Activated CD4-positive, alpha-beta T cell treated with anti-CD3 and anti-CD28 coated beads for 4 hours (primary cell): Measurements from ENCODE around the gene MLX.
A peak's percentile ranks its signal among the peaks of the same experiment; 100 is the strongest.

ENCODE experiments used
- DNase-seq, 2 donors: peaks; one replicate each; pipeline ENCODE4 v3.0.0-alpha.2; 2020

Gene MLX, protein sequence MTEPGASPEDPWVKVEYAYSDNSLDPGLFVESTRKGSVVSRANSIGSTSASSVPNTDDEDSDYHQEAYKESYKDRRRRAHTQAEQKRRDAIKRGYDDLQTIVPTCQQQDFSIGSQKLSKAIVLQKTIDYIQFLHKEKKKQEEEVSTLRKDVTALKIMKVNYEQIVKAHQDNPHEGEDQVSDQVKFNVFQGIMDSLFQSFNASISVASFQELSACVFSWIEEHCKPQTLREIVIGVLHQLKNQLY

DNA sequence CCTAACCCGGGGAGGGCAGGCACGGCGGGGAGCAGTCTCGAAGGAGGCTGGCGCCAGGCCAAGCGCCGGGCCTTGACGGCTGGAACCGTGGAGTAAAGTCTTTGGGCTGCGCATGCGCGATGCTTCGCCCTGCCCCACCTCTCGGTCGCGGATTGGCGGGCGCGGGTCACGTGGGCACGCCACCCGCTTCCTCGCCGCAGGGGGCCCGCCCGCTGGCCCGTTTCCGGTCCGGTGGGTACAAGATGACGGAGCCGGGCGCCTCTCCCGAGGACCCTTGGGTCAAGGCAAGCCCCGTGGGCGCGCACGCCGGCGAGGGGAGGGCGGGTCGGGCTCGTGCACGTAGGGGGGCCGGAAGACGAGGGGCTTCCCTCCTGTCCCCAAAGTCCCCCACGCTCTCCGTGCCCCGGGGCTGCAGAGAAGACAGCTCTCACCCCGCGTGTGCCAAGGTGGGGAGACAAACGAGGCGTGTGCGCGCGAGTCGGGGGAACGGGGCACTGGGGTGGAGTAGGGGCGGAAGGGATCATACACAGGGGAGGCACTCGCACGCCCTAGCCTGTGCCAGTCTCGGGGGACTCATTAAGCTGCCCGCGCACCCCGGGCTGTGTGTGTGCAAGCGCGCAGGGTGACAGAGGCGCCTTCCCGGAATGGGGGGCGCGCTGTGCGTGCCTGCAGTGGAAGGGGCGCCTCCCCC is at the start of gene MLX:
Gene MLX, plus strand, starts transcription at position 218 of the 691 bp plus-strand sequence. Its CDS starts 25 bp downstream, at position 243.
- DNase-seq, result peak; percentile 85 to 93

DNA sequence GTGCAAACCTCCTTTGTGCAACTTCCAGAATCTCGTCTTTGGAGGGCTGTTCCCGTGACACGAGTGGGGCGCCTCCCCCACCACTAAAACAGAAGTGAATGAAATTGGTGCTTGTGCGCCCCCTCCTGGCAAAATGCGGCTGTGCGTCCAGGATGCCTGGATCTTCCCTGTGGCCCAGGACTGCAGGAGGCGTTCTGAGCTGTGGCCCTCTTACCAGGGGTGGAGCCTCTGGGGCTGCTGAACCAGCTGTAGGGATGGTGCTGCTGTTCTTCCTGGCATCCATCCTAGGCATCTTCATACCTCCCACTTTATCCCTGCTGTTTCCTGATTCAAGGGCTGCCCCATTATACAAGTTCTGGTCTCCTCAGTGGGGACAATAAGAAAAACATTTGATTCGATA is 49.4 kb upstream of the MLX start:
- DNase-seq, result peak; percentile 69 to 85

DNA sequence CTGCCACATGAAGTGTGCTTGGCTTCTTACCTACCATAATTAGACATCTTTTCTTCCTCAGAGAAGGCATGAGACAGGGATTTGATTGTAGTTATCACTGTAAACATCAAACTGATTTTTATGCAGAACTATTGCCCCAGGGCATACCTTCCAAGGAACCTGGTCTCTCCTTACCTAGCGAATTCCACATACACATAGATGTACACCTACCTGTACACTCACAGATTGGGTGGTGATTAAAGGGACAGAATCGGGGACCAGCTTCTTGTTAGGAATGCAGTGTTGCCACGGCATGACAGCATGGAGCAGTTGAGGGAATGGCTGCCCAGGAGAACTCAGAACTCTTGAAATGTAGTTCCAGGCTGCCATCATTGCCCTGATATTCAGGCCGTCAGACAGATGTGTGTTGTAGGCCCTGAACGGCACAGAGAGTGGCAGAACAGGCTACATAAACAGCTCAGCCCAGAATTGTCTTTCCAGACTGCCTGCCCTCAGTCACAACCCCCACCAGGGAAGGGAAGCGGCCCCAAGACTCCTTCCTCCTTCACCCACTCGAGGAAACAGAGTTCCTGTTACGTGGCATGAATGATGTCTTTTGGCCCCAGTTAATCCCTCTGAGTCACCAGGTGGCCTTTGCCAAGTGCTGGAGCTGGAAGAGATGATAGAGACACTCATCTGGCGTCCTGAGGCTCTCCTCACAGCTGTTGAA is 48.7 kb upstream of the MLX start:
- DNase-seq, result no peak

DNA sequence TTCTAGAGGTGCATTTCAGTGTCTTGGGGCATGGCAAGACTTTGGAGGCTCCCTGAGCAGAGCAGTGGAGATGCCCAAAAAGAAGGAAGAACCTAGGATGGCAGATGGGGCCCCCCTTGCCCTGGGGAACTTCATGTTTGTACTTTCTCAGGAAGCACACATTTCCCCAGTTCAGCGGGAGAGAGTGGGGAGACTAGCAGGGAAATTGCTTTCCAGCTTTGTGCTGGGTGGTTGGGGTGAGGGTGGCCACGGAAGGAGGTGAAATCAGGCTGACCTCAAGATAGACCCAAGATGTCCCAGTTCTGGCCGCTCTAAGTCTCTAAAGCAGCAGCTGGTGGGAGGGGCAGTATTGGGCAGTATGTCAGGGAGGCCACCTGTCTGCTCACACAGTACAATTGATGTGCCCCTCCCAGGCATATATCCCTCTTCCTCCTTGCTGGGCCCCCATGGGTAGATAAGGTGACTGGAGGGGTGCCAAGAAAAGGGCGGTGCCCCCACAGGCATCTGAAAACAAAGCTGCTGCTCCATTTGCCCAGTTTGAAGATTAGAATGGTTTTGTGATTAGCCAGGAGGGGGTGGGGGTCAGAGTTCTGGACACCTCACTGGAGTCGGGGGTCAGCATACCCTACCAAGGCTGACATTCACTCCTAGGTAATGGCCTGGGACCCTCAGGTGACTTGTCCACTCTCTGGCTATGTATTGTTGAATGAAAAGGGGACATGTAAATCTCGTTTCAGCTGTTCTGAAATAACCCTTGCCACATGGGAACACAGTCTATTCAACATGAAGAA is 48.0 kb upstream of the MLX start:
- DNase-seq, result no peak

DNA sequence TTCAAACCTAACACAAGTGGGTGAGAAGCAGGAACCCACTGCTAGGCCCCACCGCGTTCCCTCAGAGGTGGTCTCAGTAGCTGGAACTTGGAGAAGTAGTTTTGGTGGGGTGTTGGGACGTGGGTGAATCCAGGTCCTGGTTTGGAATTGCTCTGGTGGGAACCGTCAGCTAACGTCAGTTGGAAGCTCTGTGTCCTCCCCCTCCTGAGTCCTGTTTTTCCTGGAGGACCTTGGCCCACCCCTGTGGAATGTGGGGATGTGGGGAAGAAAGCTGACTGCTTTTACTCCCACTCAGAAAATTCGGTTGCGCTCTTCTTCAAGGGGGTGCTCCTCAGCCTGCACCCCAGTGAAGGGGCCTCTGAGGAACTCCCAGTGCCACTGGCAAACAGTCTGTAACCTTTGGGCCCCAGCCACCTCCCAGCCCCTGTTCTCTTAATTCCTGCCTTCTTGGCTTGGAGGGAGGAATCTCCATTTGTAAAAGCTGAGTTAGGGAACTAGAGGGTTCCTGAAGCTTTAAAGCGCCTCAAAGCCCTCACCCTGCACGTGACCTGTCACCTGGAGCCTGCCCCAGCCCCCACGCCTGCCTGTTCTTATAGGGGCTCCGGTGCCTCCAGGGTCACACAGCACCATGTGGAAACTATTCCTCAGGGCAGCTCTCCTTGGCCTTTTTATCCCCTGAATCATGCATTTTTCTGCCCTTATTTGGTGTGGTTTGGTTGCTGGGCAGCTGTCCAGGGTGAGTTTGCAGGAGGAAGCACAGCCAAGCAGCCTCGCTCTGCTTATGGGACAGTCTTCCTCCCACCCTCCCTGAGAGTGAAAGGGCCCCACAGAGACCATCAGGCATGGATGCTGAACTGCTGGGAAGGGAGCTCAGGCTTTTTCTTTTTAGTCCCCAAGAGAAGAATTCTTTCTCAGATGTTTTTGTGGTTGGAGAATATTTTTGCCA is 47.1 kb upstream of the MLX start:
- no peak for DNase-seq

DNA sequence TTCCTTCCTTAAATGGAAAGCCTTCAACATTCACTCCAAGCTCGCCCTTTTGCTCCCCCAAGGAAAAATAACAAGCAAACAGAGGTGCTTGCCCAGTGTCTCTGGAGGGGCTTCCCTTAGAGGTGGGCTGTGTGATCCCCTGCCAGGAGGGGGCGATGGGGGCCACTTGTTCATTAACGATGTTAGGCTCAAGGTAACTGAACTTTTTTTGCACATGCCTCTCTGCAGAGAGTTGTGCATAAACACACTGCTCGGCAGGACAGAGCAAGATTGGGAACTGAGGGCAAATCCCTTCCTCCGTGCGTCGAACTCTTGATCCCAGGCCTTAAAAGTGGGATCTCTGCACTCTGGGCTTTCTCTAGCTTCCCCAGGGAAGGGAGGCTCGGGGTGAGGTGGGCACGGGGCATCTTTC is 46.4 kb upstream of the MLX start:
- DNase-seq, result no peak

DNA sequence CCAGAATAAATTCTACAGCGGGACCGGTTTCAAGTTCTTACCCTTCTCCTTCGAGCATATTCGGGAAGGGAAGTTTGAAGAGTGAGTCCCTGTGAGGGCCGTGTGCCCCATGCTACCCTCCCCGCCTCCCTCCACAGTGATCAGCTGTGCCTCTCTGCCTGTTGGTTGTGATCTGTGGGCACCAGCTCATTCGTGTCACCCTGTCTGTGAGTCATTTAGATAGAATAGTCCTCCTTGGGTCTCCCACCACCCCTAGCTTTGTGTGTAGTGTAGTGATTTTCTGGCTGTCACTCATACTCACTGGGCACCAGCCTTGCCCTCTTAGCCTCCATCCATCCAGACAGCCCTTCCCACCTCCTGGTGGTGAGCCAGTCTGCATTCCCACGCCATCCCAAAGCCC is 45.9 kb upstream of the MLX start:
- DNase-seq, result no peak

DNA sequence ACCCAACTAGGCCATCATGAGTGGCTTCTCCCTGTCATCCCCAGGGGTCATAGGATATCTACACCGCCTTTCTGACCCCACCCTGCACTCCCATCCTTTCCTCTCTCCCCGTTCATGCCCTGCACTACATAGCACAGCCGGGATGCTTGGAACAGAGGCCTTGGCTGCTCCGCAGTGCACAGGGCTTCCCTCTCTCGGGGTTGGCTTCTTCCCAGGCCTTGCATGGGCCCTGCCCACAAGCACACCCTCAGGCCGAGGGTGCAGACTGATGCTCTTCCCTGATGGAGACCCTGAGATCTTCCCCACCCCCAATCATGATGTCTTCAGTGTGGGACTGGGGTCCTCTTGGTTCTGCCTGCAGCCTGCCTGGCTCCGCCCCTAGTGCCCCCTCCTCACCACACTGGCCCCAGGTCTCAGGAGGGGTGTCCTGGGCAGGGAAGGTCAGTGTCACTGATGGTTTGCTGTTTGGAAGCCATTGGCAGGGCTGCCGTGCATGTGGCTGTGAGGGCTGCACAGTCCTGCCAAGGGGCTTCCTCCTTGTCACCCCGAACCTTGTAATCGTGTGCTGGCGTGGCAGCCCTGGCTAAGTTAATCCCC is 45.1 kb upstream of the MLX start:
- DNase-seq, result no peak

DNA sequence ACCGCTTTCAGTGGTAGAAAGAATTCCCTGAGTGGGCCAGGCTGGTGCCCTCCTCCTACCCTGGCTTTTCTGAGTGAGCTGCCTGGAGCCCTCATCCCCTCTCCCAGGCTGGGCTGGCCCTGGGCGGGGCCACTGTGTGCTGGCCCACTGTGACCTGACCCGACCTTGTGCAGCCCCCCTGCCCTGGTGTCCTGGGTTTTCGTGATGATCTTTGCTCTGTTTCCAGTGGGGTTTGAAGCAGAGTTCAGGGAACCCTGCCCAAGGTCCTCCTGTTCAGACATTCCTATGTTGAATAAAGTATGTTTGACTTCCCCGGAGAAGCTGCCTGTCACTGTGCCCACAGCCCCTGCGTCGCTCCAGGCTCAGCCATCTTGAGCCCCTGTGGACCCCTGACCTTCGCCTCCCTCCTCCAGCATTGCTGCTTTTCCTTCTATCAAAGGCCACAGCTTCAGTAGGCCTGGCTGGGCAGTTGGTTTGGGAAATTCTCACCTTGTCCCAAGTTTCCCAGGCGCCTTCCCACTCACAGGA is 44.6 kb upstream of the MLX start:
- no peak for DNase-seq

DNA sequence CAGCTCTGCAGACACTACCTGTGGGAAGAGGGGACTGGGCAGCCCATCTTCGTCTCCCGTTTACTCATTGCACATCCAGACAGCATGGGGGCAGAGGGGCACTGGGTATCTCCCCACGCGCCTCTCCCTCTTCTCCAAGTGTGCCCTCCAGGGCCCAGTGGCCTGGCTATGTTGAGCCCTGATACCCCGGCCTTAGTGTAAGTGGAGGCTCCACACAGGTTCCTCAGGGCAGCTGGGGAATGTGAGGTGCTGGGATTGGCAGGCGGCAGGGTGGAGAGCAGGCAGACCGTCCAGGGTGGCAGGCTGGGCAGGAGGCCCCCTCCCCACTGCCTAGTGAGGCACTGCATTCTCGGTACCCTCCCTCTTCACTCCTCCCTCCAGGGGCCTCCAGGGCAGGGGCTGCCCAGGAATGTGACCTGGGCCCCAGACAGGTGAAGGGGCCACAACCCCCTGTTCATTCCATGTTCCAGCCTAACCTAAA is 44.1 kb upstream of the MLX start:
- no peak for DNase-seq

DNA sequence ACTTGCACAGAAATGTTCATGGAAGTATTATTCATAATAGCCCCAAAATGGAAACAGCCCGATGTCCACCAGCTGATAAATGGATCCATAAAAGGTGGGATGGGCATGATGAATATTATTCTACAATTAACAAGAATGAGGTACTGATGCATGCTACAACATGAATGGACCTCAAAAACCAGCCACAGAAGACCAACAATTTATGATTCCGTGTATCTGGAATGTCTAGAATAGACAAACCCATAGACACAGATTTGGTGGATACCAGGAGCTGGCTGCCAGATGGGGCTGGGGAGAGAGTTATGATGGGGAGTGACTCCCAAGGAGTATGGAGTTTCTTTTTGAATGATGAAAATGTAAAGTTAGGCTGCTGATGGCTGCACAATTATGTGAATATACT is 41.7 kb upstream of the MLX start:
- DNase-seq, result no peak

DNA sequence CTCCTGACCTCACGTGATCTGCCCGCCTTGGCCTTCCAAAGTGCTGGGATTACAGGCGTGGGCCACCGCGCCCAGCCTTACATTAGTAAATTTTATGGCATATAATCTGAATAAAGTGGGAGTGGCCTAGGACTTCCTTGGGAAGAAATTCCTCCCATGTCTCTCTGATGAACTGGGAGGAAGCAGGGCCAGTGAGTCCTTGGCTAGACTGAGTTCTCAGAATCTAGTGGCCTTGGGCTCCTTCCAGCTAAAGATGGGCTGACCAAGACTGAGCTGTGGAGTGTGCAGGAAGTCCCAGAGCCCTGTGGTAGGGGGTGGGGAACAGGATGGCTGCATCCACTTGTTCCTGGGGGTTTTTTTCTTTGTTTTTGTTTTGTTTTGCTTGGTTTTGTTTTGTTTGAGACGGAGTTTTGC is 40.9 kb upstream of the MLX start:
- DNase-seq, result no peak

DNA sequence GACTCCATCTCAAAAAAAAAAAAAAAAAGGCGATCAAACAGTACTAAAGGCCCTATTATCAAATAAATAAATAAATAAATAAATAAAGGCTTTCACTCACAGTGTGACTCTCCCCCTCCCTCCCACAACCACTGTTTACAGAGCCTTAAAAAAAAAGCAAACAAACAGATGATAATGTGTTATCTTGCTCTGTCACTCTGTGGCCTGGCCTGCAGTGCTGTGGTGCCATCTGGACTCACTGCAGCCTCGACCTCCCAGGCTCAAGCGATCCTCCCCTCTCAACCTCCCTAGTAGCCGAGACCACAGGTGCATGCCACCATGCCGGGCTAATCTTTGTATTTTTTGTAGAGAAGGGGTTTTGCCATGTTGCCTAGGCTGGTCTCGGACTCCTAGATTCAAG is 39.0 kb upstream of the MLX start:
- DNase-seq, result no peak

DNA sequence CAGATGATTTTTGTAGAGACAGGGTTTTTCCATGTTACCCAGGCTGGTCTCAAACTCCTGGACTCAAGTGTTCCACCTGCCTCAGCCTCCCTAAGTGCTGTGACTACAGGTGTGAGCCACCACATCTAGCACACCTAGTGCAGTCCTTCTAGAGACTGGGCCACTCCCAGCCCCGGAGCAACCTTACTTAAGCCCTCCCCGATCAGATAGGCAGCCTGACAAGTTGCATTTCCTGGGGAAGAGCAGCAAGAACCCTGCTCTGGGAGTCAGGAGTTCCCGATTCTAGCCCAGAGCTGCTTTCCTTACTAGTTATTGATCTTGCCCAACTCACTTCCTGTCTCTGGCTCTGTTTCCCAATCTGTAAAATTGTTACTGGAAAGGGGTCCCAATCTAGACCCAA is 37.8 kb upstream of the MLX start:
- DNase-seq, result no peak

DNA sequence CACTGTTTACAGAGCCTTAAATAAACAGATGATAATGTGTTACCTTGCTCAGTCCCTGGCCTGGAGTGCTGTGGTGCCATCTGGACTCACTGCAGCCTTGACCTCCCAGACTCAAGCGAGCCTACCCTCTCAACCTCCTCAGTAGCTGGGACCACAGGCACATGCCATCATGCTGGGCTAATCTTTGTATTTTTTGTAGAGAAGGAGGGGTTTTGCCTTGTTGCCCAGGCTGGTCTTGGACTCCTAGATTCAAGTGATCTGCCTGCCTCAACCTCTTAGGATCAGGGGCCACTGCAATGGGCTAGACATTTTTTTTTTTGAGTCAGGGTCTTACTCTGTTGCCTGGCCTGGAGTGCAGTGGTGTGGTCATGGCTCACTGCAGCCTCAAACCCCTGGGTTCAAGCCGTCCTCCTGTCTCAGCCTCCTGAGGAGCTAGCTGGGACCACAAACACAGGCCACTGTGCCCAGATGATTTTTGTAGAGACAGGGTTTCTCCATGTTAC is 35.9 kb upstream of the MLX start:
- DNase-seq, result no peak

DNA sequence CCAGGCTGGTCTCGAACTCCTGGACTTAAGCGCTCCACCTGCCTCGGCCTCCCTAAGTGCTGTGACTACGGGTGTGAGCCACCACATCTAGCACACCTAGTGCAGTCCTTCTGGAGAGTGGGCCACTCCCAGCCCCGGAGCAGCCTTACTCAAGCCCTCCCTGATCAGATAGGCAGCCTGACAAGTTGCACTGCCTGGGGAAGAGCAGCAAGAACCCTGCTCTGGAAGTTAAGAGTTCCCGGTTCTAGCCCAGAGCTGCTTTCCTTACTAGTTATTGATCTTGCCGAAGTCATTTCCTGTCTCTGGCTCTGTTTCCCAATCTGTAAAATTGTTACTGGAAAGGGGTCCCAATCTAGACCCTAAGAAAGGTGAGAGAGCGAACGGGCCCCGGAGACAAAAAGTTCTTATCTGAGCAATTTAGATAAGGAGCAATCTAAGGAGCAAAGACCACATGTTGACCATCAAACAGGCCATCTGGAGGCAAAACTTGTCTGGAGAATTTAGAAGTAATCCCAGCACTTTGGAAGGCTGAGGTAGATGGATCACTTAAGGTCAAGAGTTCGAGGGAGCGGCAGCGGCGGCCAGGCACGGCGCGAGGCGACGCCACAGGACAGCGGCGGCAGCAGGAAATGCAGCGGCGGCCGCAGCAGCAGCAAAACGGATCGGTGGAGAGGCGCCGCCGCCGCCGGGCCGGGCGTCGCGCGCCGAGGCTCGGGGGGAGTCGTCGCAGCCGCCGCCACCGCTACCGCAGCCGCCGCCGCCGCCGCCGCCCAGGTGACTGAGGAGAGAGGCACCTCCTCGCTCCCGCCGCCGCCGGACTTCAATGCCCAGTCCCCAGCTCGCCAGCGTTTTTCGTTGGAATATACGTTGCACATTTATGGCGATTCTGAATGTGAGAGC is 35.2 kb upstream of the MLX start:
- peak in 1 of 2 donors; percentile 41 for DNase-seq

DNA sequence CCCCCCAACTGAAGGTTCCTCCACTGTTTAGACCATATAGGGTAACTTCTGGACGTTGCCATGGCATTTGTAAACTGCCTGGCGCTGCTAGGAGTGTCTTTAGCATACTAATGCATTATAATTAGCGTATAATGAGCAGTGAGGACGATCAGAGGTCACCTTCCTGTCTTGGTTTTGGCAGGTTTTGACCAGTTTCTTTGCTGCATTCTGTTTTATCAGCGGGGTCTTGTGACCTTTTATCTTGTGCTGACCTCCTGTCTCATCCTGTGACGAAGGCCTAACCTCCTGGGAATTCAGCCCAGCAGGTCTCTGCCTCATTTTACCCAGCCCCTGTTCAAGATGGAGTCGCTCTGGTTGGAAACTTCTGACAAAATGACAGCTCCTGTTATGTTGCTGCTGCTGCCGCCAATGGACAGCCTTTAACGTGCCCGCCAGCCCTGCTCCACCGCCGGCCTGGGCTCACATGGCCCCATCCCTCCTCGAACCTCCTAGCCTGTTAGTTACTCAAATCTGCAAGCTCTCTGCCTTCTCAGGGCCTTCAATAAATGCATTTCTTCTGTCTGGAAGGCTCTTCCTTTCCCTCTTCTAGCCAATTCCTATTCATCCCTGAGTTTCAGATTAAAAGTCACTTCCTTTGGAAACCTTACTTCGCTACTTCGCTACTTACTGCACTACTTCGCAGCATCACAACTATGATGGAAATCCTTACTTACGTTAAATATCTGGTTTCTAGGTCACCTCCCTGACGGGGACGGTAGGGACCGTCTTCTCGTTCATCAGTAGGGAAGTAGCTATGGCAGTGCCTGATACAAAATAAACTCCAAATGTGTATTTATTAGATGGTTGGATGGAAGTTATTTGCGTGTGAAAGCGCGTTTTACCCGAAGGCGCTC is 31.5 kb upstream of the MLX start:
- DNase-seq, result no peak

DNA sequence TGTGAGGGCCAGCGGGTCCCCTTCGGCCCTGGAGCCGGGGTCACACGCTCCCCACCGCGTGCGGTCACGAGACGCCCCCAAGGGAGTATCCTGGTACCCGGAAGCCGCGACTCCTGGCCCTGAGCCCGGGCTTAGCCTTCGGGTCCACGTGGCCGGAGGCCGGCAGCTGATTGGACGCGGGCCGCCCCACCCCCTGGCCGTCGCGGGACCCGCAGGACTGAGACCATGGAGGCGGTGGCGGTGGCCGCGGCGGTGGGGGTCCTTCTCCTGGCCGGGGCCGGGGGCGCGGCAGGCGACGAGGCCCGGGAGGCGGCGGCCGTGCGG is 30.9 kb upstream of the MLX start, which contains the start of gene NAGLU:
Gene NAGLU, plus strand, starts transcription at position 194 of the 324 bp plus-strand sequence. Its CDS starts 32 bp downstream, at position 226.
- DNase-seq, result peak; percentile 75 to 81
